ENCODE measurements around the gene PTPRM. TPM values are rescaled to one million over a fixed set of nuclear protein-coding genes. Genes with fewer than 3 reads are reported as not detected.

PTPRM gene
- total and polyA plus RNA-seq, 2 experiments from 2014 or later = 30.9 to 62.8 TPM

GRCh38 chr18:8041526-8042111 is 474.5 kb downstream of the PTPRM start:
- no peak for DNase-seq
- no peak for TF ChIP-seq EZH2phosphoT487 (IDR thresholded peaks at IDR 0.05; ENCODE audit: insufficient read depth, low read depth)
- TF ChIP-seq EZH2 (IDR thresholded peaks at IDR 0.05; ENCODE audit: insufficient read depth, poor library complexity, severe bottlenecking) = no peak
- Histone ChIP-seq H4K20me1 (ENCODE audit: insufficient read depth) (no peaks in the 10 kb centered on the region), H3K9me2 (ENCODE audit: insufficient read depth) (no peaks in the 10 kb centered on the region), H3K27ac (no peak overlapping the region), H3K27me3 (replicated peaks; ENCODE audit: insufficient read depth) (no peaks in the 10 kb centered on the region), H3K9me3 (ENCODE audit: low read depth) (no peaks in the 10 kb centered on the region), H2AFZ (no peak overlapping the region), H3K36me3 (ENCODE audit: low read depth) (no peaks in the 10 kb centered on the region), H3F3A (ENCODE audit: insufficient read depth) (0 out of 2 replicates have a peak, but pooled peaks cover 3% of the 10 kb centered on the region), H3K79me2 (ENCODE audit: insufficient read depth) (0 out of 2 replicates have a peak, but pooled peaks cover 9% of the 10 kb centered on the region), H3K4me2 (ENCODE audit: unreplicated experiment) (no peak overlapping the region), H3K4me1 (ENCODE audit: insufficient read depth) (peaks cover 10% of the 10 kb centered on the region), H3K4me3 (no peak overlapping the region), H3K9ac (no peak overlapping the region)
- in situ Hi-C loops (cut with MboI) = no loop called here
- 100% methylated on average over 1 of the region's 1 CpG for WGBS, 2 experiments (ENCODE audit: low coverage in 1 of 2, low lambda C conversion rate in 2 of 2, missing lambda C conversion rate in 2 of 2)

DNA sequence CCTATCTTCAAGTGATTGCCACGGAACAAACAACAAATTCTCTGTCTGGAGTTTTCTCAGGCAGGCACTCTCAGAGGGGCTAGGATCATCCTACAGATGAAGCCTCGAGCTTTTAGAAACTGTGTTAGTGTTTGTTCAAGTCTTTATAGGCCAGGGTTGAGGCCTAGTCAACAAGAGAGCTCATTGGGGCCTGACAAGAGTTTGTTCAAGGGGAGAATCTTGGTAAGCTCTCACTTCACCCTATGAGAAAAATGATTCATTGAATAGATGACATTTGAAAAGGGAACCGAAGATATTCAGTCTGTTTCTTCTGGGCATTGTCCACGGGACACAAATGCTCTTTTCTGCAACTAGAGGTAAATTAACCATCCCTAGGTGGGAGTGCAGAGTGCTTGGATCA is 476.9 kb downstream of the PTPRM start:
- no peak overlapping the region for H3K27ac ChIP-seq
- in situ Hi-C loops (cut with MboI) = no loop called here
- TF ChIP-seq EZH2phosphoT487 (IDR thresholded peaks at IDR 0.05; ENCODE audit: insufficient read depth, low read depth) = no peak
- no peak for TF ChIP-seq EZH2 (IDR thresholded peaks at IDR 0.05; ENCODE audit: insufficient read depth, poor library complexity, severe bottlenecking)
- H3K4me1 ChIP-seq (ENCODE audit: insufficient read depth) = no peaks in the 10 kb centered on the region
- H3K4me2 ChIP-seq (ENCODE audit: unreplicated experiment) = no peak overlapping the region
- no peaks in the 10 kb centered on the region for H3F3A ChIP-seq (ENCODE audit: insufficient read depth)
- no peaks in the 10 kb centered on the region for H3K9me3 ChIP-seq (ENCODE audit: low read depth)
- 0 out of 2 replicates have a peak, but pooled peaks cover 9% of the 10 kb centered on the region for H3K79me2 ChIP-seq (ENCODE audit: insufficient read depth)
- H3K36me3 ChIP-seq (ENCODE audit: low read depth) = no peaks in the 10 kb centered on the region
- H4K20me1 ChIP-seq (ENCODE audit: insufficient read depth) = no peaks in the 10 kb centered on the region
- H2AFZ ChIP-seq = no peak overlapping the region
- no peaks in the 10 kb centered on the region for H3K27me3 ChIP-seq (replicated peaks; ENCODE audit: insufficient read depth)
- H3K9ac ChIP-seq = no peak overlapping the region
- no peak for DNase-seq
- H3K4me3 ChIP-seq = no peak overlapping the region
- WGBS, 2 experiments (ENCODE audit: low coverage in 1 of 2, low lambda C conversion rate in 2 of 2, missing lambda C conversion rate in 2 of 2) = 85 to 86% methylated on average over 4 of the region's 4 CpGs
- H3K9me2 ChIP-seq (ENCODE audit: insufficient read depth) = no peaks in the 10 kb centered on the region

DNA sequence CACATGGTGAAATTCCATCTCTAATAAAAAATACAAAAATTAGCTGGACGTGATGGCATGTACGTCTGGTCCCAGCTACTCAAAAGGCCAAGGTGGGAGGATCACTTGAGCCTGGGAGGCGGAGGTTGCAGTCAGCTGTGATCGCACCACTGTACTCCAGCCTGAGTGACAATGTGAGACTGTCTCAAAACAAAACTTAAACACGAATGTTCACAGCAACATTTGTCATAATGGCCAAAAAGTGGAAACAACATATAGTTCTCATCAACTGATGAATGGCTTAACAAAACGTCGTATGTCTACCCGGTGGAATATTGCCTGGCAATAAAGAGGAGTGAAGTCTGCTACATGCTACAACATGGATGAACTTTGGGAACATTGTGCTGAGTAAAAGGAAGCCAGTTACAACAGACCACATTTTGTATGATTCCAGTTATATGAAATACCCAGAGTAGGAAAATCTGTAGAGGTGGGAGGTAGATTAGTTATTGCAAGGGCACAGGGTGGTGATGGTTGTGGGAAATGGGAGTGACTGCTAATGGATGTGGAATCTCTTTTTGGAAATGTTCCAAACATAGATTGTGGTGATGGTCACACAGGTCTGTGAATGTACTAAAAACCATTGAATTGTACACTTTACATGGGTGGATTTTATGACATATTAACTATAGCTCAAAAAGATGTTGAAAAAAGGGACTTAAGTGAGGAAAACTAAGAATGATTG is 478.2 kb downstream of the PTPRM start:
- Histone ChIP-seq H3K27me3 (replicated peaks; ENCODE audit: insufficient read depth) (no peaks in the 10 kb centered on the region), H3F3A (ENCODE audit: insufficient read depth) (no peaks in the 10 kb centered on the region), H4K20me1 (ENCODE audit: insufficient read depth) (no peaks in the 10 kb centered on the region), H3K27ac (no peak overlapping the region), H2AFZ (no peak overlapping the region), H3K4me1 (ENCODE audit: insufficient read depth) (no peaks in the 10 kb centered on the region), H3K79me2 (ENCODE audit: insufficient read depth) (0 out of 2 replicates have a peak, but pooled peaks cover 9% of the 10 kb centered on the region), H3K36me3 (ENCODE audit: low read depth) (no peaks in the 10 kb centered on the region), H3K9me3 (ENCODE audit: low read depth) (no peaks in the 10 kb centered on the region), H3K4me3 (no peak overlapping the region), H3K4me2 (ENCODE audit: unreplicated experiment) (no peak overlapping the region), H3K9me2 (ENCODE audit: insufficient read depth) (no peaks in the 10 kb centered on the region), H3K9ac (no peak overlapping the region)
- TF ChIP-seq EZH2phosphoT487 (IDR thresholded peaks at IDR 0.05; ENCODE audit: insufficient read depth, low read depth) (no peak), EZH2 (IDR thresholded peaks at IDR 0.05; ENCODE audit: insufficient read depth, poor library complexity, severe bottlenecking) (no peak)
- peak; percentile 4 for DNase-seq
- in situ Hi-C loops (cut with MboI) = no loop called here
- WGBS, 2 experiments (ENCODE audit: low coverage in 1 of 2, low lambda C conversion rate in 2 of 2, missing lambda C conversion rate in 2 of 2) = 92 to 95% methylated on average over 8 of the region's 8 CpGs

DNA sequence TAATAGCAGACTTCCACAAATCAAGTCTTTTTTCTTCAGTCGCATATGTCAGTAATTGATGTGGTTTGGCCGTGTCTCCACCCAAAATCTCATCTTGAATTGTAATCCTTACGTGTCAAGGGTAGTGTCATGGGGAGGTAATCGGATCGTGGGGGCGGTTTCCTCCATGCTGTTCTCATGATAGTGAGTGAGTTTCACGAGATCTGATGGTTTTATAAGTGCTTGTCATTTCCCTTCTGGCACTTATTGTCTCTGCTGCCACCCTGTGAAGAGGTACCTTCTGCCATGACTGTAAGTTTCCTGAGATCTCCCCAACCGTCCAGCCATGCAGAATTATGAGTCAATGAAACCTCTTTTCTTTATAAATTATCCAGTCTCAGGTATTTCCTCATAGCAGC is 478.8 kb downstream of the PTPRM start:
- in situ Hi-C loops (cut with MboI) = no loop called here
- Histone ChIP-seq H3K27ac (no peak overlapping the region), H3K27me3 (replicated peaks; ENCODE audit: insufficient read depth) (no peaks in the 10 kb centered on the region), H3K9me2 (ENCODE audit: insufficient read depth) (no peaks in the 10 kb centered on the region), H3F3A (ENCODE audit: insufficient read depth) (no peaks in the 10 kb centered on the region), H3K36me3 (ENCODE audit: low read depth) (no peaks in the 10 kb centered on the region), H2AFZ (no peak overlapping the region), H3K79me2 (ENCODE audit: insufficient read depth) (0 out of 2 replicates have a peak, but pooled peaks cover 6% of the 10 kb centered on the region), H3K9ac (no peak overlapping the region), H3K9me3 (ENCODE audit: low read depth) (no peaks in the 10 kb centered on the region), H3K4me2 (ENCODE audit: unreplicated experiment) (no peak overlapping the region), H3K4me1 (ENCODE audit: insufficient read depth) (no peaks in the 10 kb centered on the region), H3K4me3 (no peak overlapping the region), H4K20me1 (ENCODE audit: insufficient read depth) (no peaks in the 10 kb centered on the region)
- 82 to 88% methylated on average over 8 of the region's 8 CpGs for WGBS, 2 experiments (ENCODE audit: low coverage in 1 of 2, low lambda C conversion rate in 2 of 2, missing lambda C conversion rate in 2 of 2)
- TF ChIP-seq EZH2phosphoT487 (IDR thresholded peaks at IDR 0.05; ENCODE audit: insufficient read depth, low read depth) = no peak
- TF ChIP-seq EZH2 (IDR thresholded peaks at IDR 0.05; ENCODE audit: insufficient read depth, poor library complexity, severe bottlenecking) = no peak
- DNase-seq = peak; percentile 10
